WTC11 (cell line): Measurements from ENCODE around the gene DOK5. TPM values are rescaled to one million over a fixed set of nuclear protein-coding genes. Genes with fewer than 3 reads are reported as not detected.

ENCODE experiments used
- ATAC-seq: fragments of 200-7000 bp; cut with Tn5 transposase; 2 replicates; pipeline ENCODE4 v1.10.0; 2021; ENCODE audit warnings: mild to moderate bottlenecking, moderate library complexity
- CTCF ChIA-PET: fragments of 300-600 bp; sonication (Branson Sonifier 250); formaldehyde crosslinking; loops from one replicate; lab custom pipeline; 2021; ENCODE audit warnings: antibody characterized with exemption; lab: Charles Lee
- POLR2A ChIA-PET: fragments of 350-600 bp; sonication (Branson Sonifier 250); formaldehyde crosslinking; loops from one replicate; lab custom pipeline; 2021; ENCODE audit warnings: antibody characterized with exemption; lab: Charles Lee
- DNase-seq: peaks from one replicate; pipeline ENCODE4 v3.0.0; 2021; ENCODE audit warnings: low spot score
- H3K27ac Mint-ChIP-seq: 2 replicates; pipeline ENCODE4 v1.8.0; 2021; ENCODE audit warnings: mixed read lengths
- H3K27me3 Mint-ChIP-seq: 2 replicates; pipeline ENCODE4 v1.8.0; 2021; ENCODE audit warnings: low read depth, mild to moderate bottlenecking, moderate library complexity, mixed read lengths
- H3K36me3 Mint-ChIP-seq: 2 replicates; pipeline ENCODE4 v1.8.0; 2021; ENCODE audit warnings: mixed read lengths
- H3K4me1 Mint-ChIP-seq: 2 replicates; pipeline ENCODE4 v1.8.0; 2022; ENCODE audit warnings: mixed read lengths
- H3K4me3 Mint-ChIP-seq: 2 replicates; pipeline ENCODE4 v1.8.0; 2021; ENCODE audit warnings: mild to moderate bottlenecking, moderate library complexity, mixed read lengths
- H3K9me3 Mint-ChIP-seq: 2 replicates; pipeline ENCODE4 v1.8.0; 2021; ENCODE audit warnings: mixed read lengths
- EMX1 ChIP-seq: fragments of 250-450 bp; sonication (Bioruptor Pico); IDR thresholded peaks from 2 replicates; pipeline ENCODE4 v1.8.0; 2021; ENCODE audit warnings: mild to moderate bottlenecking
- ESRRA ChIP-seq: sonication (generic); formaldehyde crosslinking; IDR thresholded peaks from 2 replicates; pipeline ENCODE4 v1.8.1; 2022; ENCODE audit warnings: mild to moderate bottlenecking, missing genetic modification reagents, borderline replicate concordance
- ETV6 ChIP-seq: sonication (generic); formaldehyde crosslinking; IDR thresholded peaks from 2 replicates; pipeline ENCODE4 v1.8.1; 2022; ENCODE audit warnings: mild to moderate bottlenecking, missing genetic modification reagents
- FOXJ3 ChIP-seq: sonication (generic); formaldehyde crosslinking; IDR thresholded peaks from 2 replicates; pipeline ENCODE4 v1.9.0; 2021; ENCODE audit warnings: missing genetic modification reagents, mild to moderate bottlenecking, borderline replicate concordance
- JAZF1 ChIP-seq: fragments of 250-450 bp; sonication (Bioruptor Pico); IDR thresholded peaks from 2 replicates; pipeline ENCODE4 v1.9.0; 2021; ENCODE audit warnings: moderate library complexity, mild to moderate bottlenecking, inconsistent platforms
- KAT7 ChIP-seq: sonication (generic); formaldehyde crosslinking; IDR thresholded peaks from 2 replicates; pipeline ENCODE4 v1.8.1; 2023; ENCODE audit warnings: missing genetic modification reagents, mild to moderate bottlenecking, borderline replicate concordance
- MXD4 ChIP-seq: fragments of 250-450 bp; sonication (Bioruptor Pico); IDR thresholded peaks from 2 replicates; pipeline ENCODE4 v1.8.0; 2021; ENCODE audit warnings: mild to moderate bottlenecking, moderate library complexity, borderline replicate concordance
- NFATC4 ChIP-seq: fragments of 250-450 bp; sonication (Bioruptor Pico); IDR thresholded peaks from 2 replicates; pipeline ENCODE4 v1.9.0; 2021; ENCODE audit warnings: mild to moderate bottlenecking
- NFYB ChIP-seq: sonication (generic); formaldehyde crosslinking; conservative IDR thresholded peaks from 2 replicates; pipeline ENCODE4 v1.8.0; 2022; ENCODE audit warnings: low read depth, missing genetic modification reagents
- NR1H2 ChIP-seq: sonication (generic); formaldehyde crosslinking; IDR thresholded peaks from 2 replicates; pipeline ENCODE4 v1.9.0; 2021; ENCODE audit warnings: mild to moderate bottlenecking, moderate library complexity, missing genetic modification reagents
- RELA ChIP-seq: sonication (generic); formaldehyde crosslinking; IDR thresholded peaks from 2 replicates; pipeline ENCODE4 v1.8.1; 2022; ENCODE audit warnings: missing genetic modification reagents, mild to moderate bottlenecking, borderline replicate concordance
- TCF7 ChIP-seq: sonication (generic); formaldehyde crosslinking; IDR thresholded peaks from 2 replicates; pipeline ENCODE4 v1.8.0; 2022; ENCODE audit warnings: mild to moderate bottlenecking, low read depth, missing genetic modification reagents, moderate library complexity
- TP53 ChIP-seq: sonication (generic); formaldehyde crosslinking; IDR thresholded peaks from 2 replicates; pipeline ENCODE4 v1.8.1; 2023; ENCODE audit warnings: mild to moderate bottlenecking, missing genetic modification reagents
- ZBTB21 ChIP-seq: sonication (generic); formaldehyde crosslinking; IDR thresholded peaks from 2 replicates; pipeline ENCODE4 v1.8.1; 2023; ENCODE audit warnings: mild to moderate bottlenecking, missing genetic modification reagents, borderline replicate concordance
- ZNF121 ChIP-seq: sonication (generic); formaldehyde crosslinking; IDR thresholded peaks from 2 replicates; pipeline ENCODE4 v1.8.0; 2023; ENCODE audit warnings: missing genetic modification reagents
- ZNF219 ChIP-seq: sonication (generic); formaldehyde crosslinking; IDR thresholded peaks from 2 replicates; pipeline ENCODE4 v1.8.0; 2023; ENCODE audit warnings: missing genetic modification reagents, mild to moderate bottlenecking, borderline replicate concordance
- total RNA-seq: library from RNA; stranded (reverse); gene quantifications from 3 replicates; pipeline ENCODE4 v1.2.3, GENCODE V29; 2021
- TF ChIP-seq, protein P1 (sequence below): sonication (generic); formaldehyde crosslinking; IDR thresholded peaks from 2 replicates; pipeline ENCODE4 v1.8.0; 2022; ENCODE audit warnings: mild to moderate bottlenecking, missing genetic modification reagents
- TF ChIP-seq, protein P2 (sequence below): sonication (generic); formaldehyde crosslinking; IDR thresholded peaks from 2 replicates; pipeline ENCODE4 v1.8.0; 2023; ENCODE audit warnings: missing genetic modification reagents, mild to moderate bottlenecking, borderline replicate concordance
- TF ChIP-seq, protein P3 (sequence below): fragments of 250-450 bp; sonication (Bioruptor Pico); IDR thresholded peaks from 2 replicates; pipeline ENCODE4 v1.9.0; 2021; ENCODE audit warnings: mild to moderate bottlenecking

The DOK5 gene
- total RNA-seq, 1 experiment from 2014 or later: 10.1 TPM

DNA sequence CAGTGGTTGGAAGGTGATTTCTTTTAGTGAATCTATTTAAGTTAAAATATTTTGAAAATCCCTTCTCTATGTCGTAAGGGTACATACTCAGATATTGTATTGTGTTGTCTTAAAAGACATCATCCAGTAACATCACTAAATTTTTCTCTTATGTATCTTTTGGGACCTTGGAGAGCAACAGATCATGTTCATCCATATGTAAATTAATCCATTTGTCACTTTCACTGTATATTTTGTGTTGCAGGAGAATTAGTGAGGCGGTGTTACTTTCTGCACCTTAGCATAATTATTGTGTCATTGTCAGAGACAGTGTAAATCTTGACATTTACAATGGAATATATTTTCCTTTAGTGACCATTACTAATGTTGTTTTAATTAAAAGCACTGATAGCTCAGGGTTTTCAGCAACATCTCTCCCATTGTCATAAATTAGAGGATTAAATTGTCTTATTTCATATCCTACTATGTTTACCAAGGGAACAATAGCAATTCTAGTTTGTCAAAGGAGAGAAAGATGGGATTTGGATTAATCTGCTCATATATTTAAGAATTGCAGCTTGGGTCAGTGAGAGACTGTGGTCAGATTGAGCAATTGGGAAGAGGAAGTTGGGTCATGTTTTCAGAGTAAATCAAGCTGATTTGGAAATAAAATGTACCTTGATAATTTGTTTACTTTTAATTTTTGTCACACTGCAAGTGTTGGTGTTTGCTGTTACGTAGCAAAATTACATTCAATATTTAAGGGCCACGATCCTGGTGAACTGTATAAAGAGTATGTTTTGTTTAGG lies 22.7 kb downstream of the DOK5 start:
- DNase-seq: no peak
- 0 out of 2 replicates have a peak, but pooled peaks cover 2% of the 10 kb centered on the region for H3K4me1 Mint-ChIP-seq
- TF ChIP-seq, protein P1, sequence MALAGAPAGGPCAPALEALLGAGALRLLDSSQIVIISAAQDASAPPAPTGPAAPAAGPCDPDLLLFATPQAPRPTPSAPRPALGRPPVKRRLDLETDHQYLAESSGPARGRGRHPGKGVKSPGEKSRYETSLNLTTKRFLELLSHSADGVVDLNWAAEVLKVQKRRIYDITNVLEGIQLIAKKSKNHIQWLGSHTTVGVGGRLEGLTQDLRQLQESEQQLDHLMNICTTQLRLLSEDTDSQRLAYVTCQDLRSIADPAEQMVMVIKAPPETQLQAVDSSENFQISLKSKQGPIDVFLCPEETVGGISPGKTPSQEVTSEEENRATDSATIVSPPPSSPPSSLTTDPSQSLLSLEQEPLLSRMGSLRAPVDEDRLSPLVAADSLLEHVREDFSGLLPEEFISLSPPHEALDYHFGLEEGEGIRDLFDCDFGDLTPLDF (CRISPR knock-in tag): no peak
- TF ChIP-seq KAT7: no peak
- no peak for TF ChIP-seq ESRRA
- TF ChIP-seq, protein P2, sequence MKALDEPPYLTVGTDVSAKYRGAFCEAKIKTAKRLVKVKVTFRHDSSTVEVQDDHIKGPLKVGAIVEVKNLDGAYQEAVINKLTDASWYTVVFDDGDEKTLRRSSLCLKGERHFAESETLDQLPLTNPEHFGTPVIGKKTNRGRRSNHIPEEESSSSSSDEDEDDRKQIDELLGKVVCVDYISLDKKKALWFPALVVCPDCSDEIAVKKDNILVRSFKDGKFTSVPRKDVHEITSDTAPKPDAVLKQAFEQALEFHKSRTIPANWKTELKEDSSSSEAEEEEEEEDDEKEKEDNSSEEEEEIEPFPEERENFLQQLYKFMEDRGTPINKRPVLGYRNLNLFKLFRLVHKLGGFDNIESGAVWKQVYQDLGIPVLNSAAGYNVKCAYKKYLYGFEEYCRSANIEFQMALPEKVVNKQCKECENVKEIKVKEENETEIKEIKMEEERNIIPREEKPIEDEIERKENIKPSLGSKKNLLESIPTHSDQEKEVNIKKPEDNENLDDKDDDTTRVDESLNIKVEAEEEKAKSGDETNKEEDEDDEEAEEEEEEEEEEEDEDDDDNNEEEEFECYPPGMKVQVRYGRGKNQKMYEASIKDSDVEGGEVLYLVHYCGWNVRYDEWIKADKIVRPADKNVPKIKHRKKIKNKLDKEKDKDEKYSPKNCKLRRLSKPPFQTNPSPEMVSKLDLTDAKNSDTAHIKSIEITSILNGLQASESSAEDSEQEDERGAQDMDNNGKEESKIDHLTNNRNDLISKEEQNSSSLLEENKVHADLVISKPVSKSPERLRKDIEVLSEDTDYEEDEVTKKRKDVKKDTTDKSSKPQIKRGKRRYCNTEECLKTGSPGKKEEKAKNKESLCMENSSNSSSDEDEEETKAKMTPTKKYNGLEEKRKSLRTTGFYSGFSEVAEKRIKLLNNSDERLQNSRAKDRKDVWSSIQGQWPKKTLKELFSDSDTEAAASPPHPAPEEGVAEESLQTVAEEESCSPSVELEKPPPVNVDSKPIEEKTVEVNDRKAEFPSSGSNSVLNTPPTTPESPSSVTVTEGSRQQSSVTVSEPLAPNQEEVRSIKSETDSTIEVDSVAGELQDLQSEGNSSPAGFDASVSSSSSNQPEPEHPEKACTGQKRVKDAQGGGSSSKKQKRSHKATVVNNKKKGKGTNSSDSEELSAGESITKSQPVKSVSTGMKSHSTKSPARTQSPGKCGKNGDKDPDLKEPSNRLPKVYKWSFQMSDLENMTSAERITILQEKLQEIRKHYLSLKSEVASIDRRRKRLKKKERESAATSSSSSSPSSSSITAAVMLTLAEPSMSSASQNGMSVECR (CRISPR knock-in tag): no peak
- no peak for TF ChIP-seq EMX1 (CRISPR knock-in tag)
- TF ChIP-seq FOXJ3 (CRISPR knock-in tag): no peak
- no peak for TF ChIP-seq TP53
- no peak for ATAC-seq
- H3K36me3 Mint-ChIP-seq: no peaks in the 10 kb centered on the region
- no peak overlapping the region for H3K27ac Mint-ChIP-seq
- no peaks in the 10 kb centered on the region for H3K9me3 Mint-ChIP-seq
- CTCF ChIA-PET: interaction anchor here (0.9 kb wide), 1 partner anchor 42 kb away, joined by 3 read pairs; no protein-coding TSS in a partner anchor
- H3K4me3 Mint-ChIP-seq: no peak overlapping the region
- H3K27me3 Mint-ChIP-seq: no peaks in the 10 kb centered on the region
- POLR2A ChIA-PET: no interaction called here

DNA sequence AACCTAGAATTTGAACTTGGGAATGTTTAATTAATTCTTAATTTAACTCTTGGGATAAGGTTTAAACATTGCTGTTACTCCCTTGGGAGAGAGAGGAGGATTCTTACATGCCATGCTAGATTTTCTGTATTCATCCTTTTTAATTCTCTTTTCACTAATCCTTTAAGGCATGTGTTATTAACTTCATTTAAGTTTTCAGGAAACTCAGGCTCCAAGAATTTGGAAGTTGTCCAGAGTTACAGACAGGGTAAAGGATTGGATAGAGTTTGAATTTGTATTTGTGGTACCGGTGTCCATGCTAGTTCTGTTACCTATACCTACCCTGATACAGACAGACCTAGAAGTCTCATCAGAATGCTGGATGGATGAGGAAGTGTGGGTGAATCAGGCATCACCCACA lies 23.7 kb downstream of the DOK5 start:
- TF ChIP-seq ZBTB21: no peak
- TF ChIP-seq NR1H2 (CRISPR knock-in tag): no peak
- TF ChIP-seq TCF7 (CRISPR knock-in tag): no peak
- TF ChIP-seq NFYB (CRISPR knock-in tag): no peak
- TF ChIP-seq, protein P3, sequence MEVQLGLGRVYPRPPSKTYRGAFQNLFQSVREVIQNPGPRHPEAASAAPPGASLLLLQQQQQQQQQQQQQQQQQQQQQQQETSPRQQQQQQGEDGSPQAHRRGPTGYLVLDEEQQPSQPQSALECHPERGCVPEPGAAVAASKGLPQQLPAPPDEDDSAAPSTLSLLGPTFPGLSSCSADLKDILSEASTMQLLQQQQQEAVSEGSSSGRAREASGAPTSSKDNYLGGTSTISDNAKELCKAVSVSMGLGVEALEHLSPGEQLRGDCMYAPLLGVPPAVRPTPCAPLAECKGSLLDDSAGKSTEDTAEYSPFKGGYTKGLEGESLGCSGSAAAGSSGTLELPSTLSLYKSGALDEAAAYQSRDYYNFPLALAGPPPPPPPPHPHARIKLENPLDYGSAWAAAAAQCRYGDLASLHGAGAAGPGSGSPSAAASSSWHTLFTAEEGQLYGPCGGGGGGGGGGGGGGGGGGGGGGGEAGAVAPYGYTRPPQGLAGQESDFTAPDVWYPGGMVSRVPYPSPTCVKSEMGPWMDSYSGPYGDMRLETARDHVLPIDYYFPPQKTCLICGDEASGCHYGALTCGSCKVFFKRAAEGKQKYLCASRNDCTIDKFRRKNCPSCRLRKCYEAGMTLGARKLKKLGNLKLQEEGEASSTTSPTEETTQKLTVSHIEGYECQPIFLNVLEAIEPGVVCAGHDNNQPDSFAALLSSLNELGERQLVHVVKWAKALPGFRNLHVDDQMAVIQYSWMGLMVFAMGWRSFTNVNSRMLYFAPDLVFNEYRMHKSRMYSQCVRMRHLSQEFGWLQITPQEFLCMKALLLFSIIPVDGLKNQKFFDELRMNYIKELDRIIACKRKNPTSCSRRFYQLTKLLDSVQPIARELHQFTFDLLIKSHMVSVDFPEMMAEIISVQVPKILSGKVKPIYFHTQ (CRISPR knock-in tag): no peak
- no peak for TF ChIP-seq ZNF121 (CRISPR knock-in tag)
- no peak for TF ChIP-seq FOXJ3 (CRISPR knock-in tag)
- no peak for TF ChIP-seq TP53
- no peak for TF ChIP-seq JAZF1 (CRISPR knock-in tag)
- TF ChIP-seq MXD4 (CRISPR knock-in tag): no peak
- TF ChIP-seq ETV6 (CRISPR knock-in tag): no peak
- no peak for TF ChIP-seq ZNF219 (CRISPR knock-in tag)
- TF ChIP-seq RELA: no peak
- TF ChIP-seq NFATC4 (CRISPR knock-in tag): no peak
- TF ChIP-seq, all 79 proteins: peak for 0
- Mint-ChIP-seq H3K9me3 (no peaks in the 10 kb centered on the region), H3K27me3 (no peaks in the 10 kb centered on the region), H3K4me3 (no peak overlapping the region), H3K36me3 (no peaks in the 10 kb centered on the region), H3K4me1 (0 out of 2 replicates have a peak, but pooled peaks cover 2% of the 10 kb centered on the region), H3K27ac (no peak overlapping the region)
- ChIA-PET CTCF (no interaction called here), POLR2A (no interaction called here)
- ATAC-seq (no peak), DNase-seq (no peak)
